ENCODE measurements around the gene SLC2A9.
A peak's percentile ranks its signal among the peaks of the same experiment; 100 is the strongest.

GRCh38 chr4:9867751-9868425 is 153.4 kb downstream of the SLC2A9 start:
- TF ChIP-seq GATA2 (IDR thresholded peaks at IDR 0.05; ENCODE audit: low read depth, low read length) (0 out of 2 replicates have a peak, but pooled peaks have one; percentile 6), GATA3 (IDR thresholded peaks at IDR 0.05; ENCODE audit: low read depth, low read length) (no peak)

Measured in SH-SY5Y (cell line).